HS-27A (cell line): Measurements from ENCODE around the gene CAV2.
"Not testable (repeated sequence)": the region's sequence is repeated elsewhere in the genome, so short reads cannot be mapped to it uniquely, and the experiment has no call there.

Source experiments
- DNase-seq: peaks from one replicate; pipeline ENCODE4 v3.0.0-alpha.2; 2012; ENCODE audit warnings: low read depth, missing footprints

Gene CAV2

GRCh38 chr7:116499168-116500077 is at the start of gene CAV2:
CAV2 (plus strand) TSS chr7:116499738; CDS start chr7:116499782, 44 bp downstream.
- DNase-seq = no peak

- no peak for DNase-seq
Observed at GRCh38 chr7:116449950-116450349, 49.6 kb upstream of the CAV2 start.

- no peak for DNase-seq
Observed at GRCh38 chr7:116451957-116452729, 47.4 kb upstream of the CAV2 start.

GRCh38 chr7:116454377-116454776 is 45.2 kb upstream of the CAV2 start:
- DNase-seq = no peak

GRCh38 chr7:116455009-116455408 is 44.5 kb upstream of the CAV2 start:
- no peak for DNase-seq

- DNase-seq = no peak
Observed at GRCh38 chr7:116455499-116455898, 44.0 kb upstream of the CAV2 start.

GRCh38 chr7:116461500-116461899 is 38.0 kb upstream of the CAV2 start:
- no peak for DNase-seq

- DNase-seq = no peak
Observed at GRCh38 chr7:116463956-116464355, 35.6 kb upstream of the CAV2 start.

GRCh38 chr7:116464375-116464774 is 35.2 kb upstream of the CAV2 start:
- no peak for DNase-seq

GRCh38 chr7:116465125-116465524 is 34.4 kb upstream of the CAV2 start:
- no peak for DNase-seq

- DNase-seq = no peak
Observed at GRCh38 chr7:116468534-116468933, 31.0 kb upstream of the CAV2 start.

GRCh38 chr7:116477625-116478024 is 21.9 kb upstream of the CAV2 start:
- DNase-seq = no peak

GRCh38 chr7:116478834-116479233 is 20.7 kb upstream of the CAV2 start:
- DNase-seq = no peak

GRCh38 chr7:116483271-116483942 is 16.1 kb upstream of the CAV2 start:
- DNase-seq = no peak

GRCh38 chr7:116484389-116484788 is 15.1 kb upstream of the CAV2 start:
- not testable (repeated sequence) for DNase-seq

- DNase-seq = no peak
Observed at GRCh38 chr7:116487907-116488521, 11.5 kb upstream of the CAV2 start.

GRCh38 chr7:116490351-116490750 is 9.2 kb upstream of the CAV2 start:
- DNase-seq = no peak

- DNase-seq = no peak
Observed at GRCh38 chr7:116491887-116492653, 7.5 kb upstream of the CAV2 start.

- no peak for DNase-seq
Observed at GRCh38 chr7:116492654-116493109, 6.9 kb upstream of the CAV2 start.

GRCh38 chr7:116493449-116493848 is 6.1 kb upstream of the CAV2 start:
- DNase-seq = no peak

- DNase-seq = no peak
Observed at GRCh38 chr7:116494472-116494871, 5.1 kb upstream of the CAV2 start.
